ENCODE results near the gene PHYKPL. TPM values are rescaled to one million over a fixed set of nuclear protein-coding genes. Genes with fewer than 3 reads are reported as not detected.

The PHYKPL gene
- total and polyA plus RNA-seq, 2 of the 8 experiments (the other 6 are each of a cell fraction or from before 2014, with no cell fraction given), result 25.1 to 32.1 TPM

DNA sequence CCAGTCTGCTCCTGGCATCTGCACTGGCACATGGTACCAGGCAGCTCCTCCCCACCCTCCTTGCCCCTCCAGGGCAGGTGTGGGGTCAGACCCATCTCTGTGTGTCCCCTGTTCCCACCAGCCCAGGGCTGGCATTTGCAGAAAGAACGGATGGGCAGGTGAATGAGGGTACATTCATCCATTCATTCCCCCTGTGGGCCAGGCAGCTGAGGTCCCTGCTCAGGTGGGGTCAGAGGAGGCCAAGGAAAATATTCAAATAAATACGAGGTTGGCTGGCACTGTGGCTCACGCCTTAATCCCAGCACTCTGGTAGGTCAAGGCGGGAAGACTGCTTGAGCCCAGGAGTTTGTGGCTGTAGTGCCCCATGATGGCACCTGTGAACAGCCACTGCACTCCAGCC lies 25.0 kb upstream of the PHYKPL start:
- H3K4me1 ChIP-seq (replicated peaks in 1 of 4; ENCODE audit: control insufficient read depth in 3 of 4, insufficient read depth in 4 of 4, low read length in 3 of 4), result peaks cover 0 to 3% (median 1%) of the 10 kb centered on the region in 4 experiments; a peak in 3 of 7 replicates
- no peak overlapping the region for H3K27ac ChIP-seq (ENCODE audit: low read depth, low read length)
- H2BK120ac ChIP-seq (replicated peaks; ENCODE audit: low read depth, low read length), result no peak overlapping the region
- no peak overlapping the region for H3K18ac ChIP-seq (ENCODE audit: extremely low read depth, low read length)
- H3K4me2 ChIP-seq (ENCODE audit: insufficient read depth in 1 of 2, low read depth in 2 of 2, low read length in 2 of 2), result no peak overlapping the region
- no peaks in the 10 kb centered on the region for H3K79me1 ChIP-seq (ENCODE audit: low read depth, low read length)
- no peak overlapping the region for H3K4me3 ChIP-seq (ENCODE audit: extremely low read depth in 1 of 4, insufficient read depth in 2 of 4, low read depth in 3 of 4, low read length in 4 of 4)
- DNase-seq (ENCODE audit: low read depth in 1 of 2, low spot score in 2 of 2) (no peak), FAIRE-seq (no peak)
- no peaks in the 10 kb centered on the region for H3K79me2 ChIP-seq (ENCODE audit: control insufficient read depth in 1 of 2, insufficient read depth in 2 of 2, low read length in 2 of 2)
- no peaks in the 10 kb centered on the region for H3K36me3 ChIP-seq (ENCODE audit: control insufficient read depth in 2 of 4, insufficient read depth in 4 of 4, low read length in 3 of 4)
- TF ChIP-seq SP1 (IDR thresholded peaks at IDR 0.05; ENCODE audit: low read depth, low read length) (no peak), MAFK (IDR thresholded peaks at IDR 0.05; ENCODE audit: low read depth, low read length) (no peak), CBX5 (IDR thresholded peaks at IDR 0.05; ENCODE audit: low read depth, low read length) (no peak), SP4 (IDR thresholded peaks at IDR 0.05; ENCODE audit: low read length) (no peak), NRF1 (IDR thresholded peaks at IDR 0.05; ENCODE audit: low read depth, low read length) (no peak), FOSL1 (IDR thresholded peaks at IDR 0.05; ENCODE audit: insufficient read depth, low read depth, low read length) (no peak), KDM5A (IDR thresholded peaks at IDR 0.05; ENCODE audit: low read length) (no peak), PHF8 (conservative IDR thresholded peaks at IDR 0.05; ENCODE audit: low read depth, low read length) (no peak), POLR2A (IDR thresholded peaks at IDR 0.05; ENCODE audit: control extremely low read depth in 1 of 2, low read depth in 2 of 2, low read length in 2 of 2) (no peak), BACH1 (IDR thresholded peaks at IDR 0.05; ENCODE audit: low read length) (no peak)
- no peak overlapping the region for H4K91ac ChIP-seq (replicated peaks; ENCODE audit: insufficient read length, low read length)
- no peaks in the 10 kb centered on the region for H4K20me1 ChIP-seq (replicated peaks in 1 of 2; ENCODE audit: control insufficient read depth in 1 of 2, insufficient read depth in 2 of 2, low read length in 2 of 2)
- no peak overlapping the region for H2AFZ ChIP-seq (ENCODE audit: low read length)
- no peak overlapping the region for H4K8ac ChIP-seq (ENCODE audit: extremely low read depth, insufficient read depth, low read length)
- no peak overlapping the region for H2BK12ac ChIP-seq (ENCODE audit: low read depth, low read length)
- H4K5ac ChIP-seq (ENCODE audit: insufficient read length, low read depth, low read length), result no peak overlapping the region
- no peak overlapping the region for H3K23ac ChIP-seq (ENCODE audit: insufficient read length)
- no peak overlapping the region for H3K14ac ChIP-seq (ENCODE audit: insufficient read length)
- no peaks in the 10 kb centered on the region for H3K9me3 ChIP-seq (ENCODE audit: insufficient read depth in 2 of 2, low read depth in 1 of 2, low read length in 1 of 2)
- H3K56ac ChIP-seq (replicated peaks; ENCODE audit: insufficient read length, low read depth, low read length), result no peak overlapping the region
- no peaks in the 10 kb centered on the region; a peak in 1 of 7 replicates for H3K27me3 ChIP-seq (replicated peaks in 1 of 4; ENCODE audit: control insufficient read depth in 3 of 4, extremely low read depth in 1 of 4, insufficient read depth in 3 of 4, low read length in 3 of 4)
- H2AK5ac ChIP-seq (ENCODE audit: low read depth, low read length), result no peak overlapping the region
- H2BK20ac ChIP-seq (ENCODE audit: low read length), result no peak overlapping the region
- WGBS, 2 experiments (ENCODE audit: extremely low coverage in 1 of 2, insufficient coverage in 1 of 2, insufficient read length in 1 of 2, insufficient replicate concordance in 2 of 2, low coverage in 1 of 2, low lambda C conversion rate in 2 of 2, missing lambda C conversion rate in 1 of 2), result 93% methylated on average over 4 of the region's 4 CpGs; no CpG with 5 or more reads in 1 of the 2 experiments
- no peak overlapping the region for H2BK5ac ChIP-seq (ENCODE audit: low read depth, low read length)
- no peaks in the 10 kb centered on the region for H3K23me2 ChIP-seq (ENCODE audit: low read depth, low read length)
- H3K4ac ChIP-seq (replicated peaks; ENCODE audit: insufficient read length, low read depth, low read length), result no peak overlapping the region
- H2BK15ac ChIP-seq (ENCODE audit: low read length), result no peak overlapping the region
- ChIA-PET CTCF (ENCODE audit: partially characterized antibody) (interaction anchor here (0.8 kb wide), 1 partner anchor 180 kb away, joined by 4 read pairs; no protein-coding TSS in a partner anchor), POLR2A (ENCODE audit: partially characterized antibody) (no interaction called here)
- no peak overlapping the region for H3K9ac ChIP-seq (replicated peaks in 1 of 4; ENCODE audit: extremely low read depth in 1 of 4, low read depth in 3 of 4, low read length in 3 of 4)
